Loucy (cell line): ENCODE data around the gene RFC1.

Experiments used
- H2AFZ ChIP-seq: fragments of 200-600 bp; sonication (generic); 2 replicates; pipeline ENCODE4 v1.6.0; 2016; ENCODE audit warnings: antibody characterized with exemption, mild to moderate bottlenecking, low read length, moderate library complexity
- H3F3A ChIP-seq: fragments of 200-600 bp; 2 replicates; pipeline ENCODE4 v1.6.0; 2016; ENCODE audit warnings: antibody characterized with exemption, low read depth, mild to moderate bottlenecking
- H3K27me3 ChIP-seq: fragments of 200-600 bp; sonication (generic); 2 replicates; pipeline ENCODE4 v1.6.1; 2014; ENCODE audit warnings: low read length, mild to moderate bottlenecking; ENCODE audit not compliant: insufficient read depth, poor library complexity, severe bottlenecking
- H3K36me3 ChIP-seq: fragments of 200-600 bp; sonication (generic); 2 replicates; pipeline ENCODE4 v1.6.1; 2016; ENCODE audit warnings: low read length; ENCODE audit not compliant: insufficient read depth
- H3K4me1 ChIP-seq: fragments of 200-600 bp; sonication (generic); 2 replicates; pipeline ENCODE4 v1.5.1; 2014; ENCODE audit warnings: low read length, mild to moderate bottlenecking; ENCODE audit not compliant: insufficient read depth, poor library complexity, severe bottlenecking
- H3K4me2 ChIP-seq: fragments of 200-600 bp; sonication (generic); 2 replicates; pipeline ENCODE4 v1.6.0; 2014; ENCODE audit warnings: antibody characterized with exemption, low read length, low read depth, mild to moderate bottlenecking; ENCODE audit not compliant: poor library complexity, severe bottlenecking
- H3K4me3 ChIP-seq: fragments of 200-600 bp; sonication (generic); 2 replicates; pipeline ENCODE4 v1.5.1; 2014; ENCODE audit warnings: low read length, mild to moderate bottlenecking, mixed read lengths; ENCODE audit not compliant: poor library complexity, severe bottlenecking
- H3K79me2 ChIP-seq: fragments of 200-600 bp; sonication (generic); 2 replicates; pipeline ENCODE4 v1.6.1; 2014; ENCODE audit warnings: low read length; ENCODE audit not compliant: insufficient read depth
- H3K9ac ChIP-seq: fragments of 200-600 bp; sonication (generic); 2 replicates; pipeline ENCODE4 v1.6.0; 2014; ENCODE audit warnings: mild to moderate bottlenecking, low read depth, low read length, moderate library complexity; ENCODE audit not compliant: poor library complexity, severe bottlenecking
- H3K9me2 ChIP-seq: fragments of 200-600 bp; sonication (generic); replicated peaks from 2 replicates; pipeline ENCODE4 v1.6.1; 2016; ENCODE audit warnings: low read depth, low read length, mixed read lengths
- H3K9me3 ChIP-seq: fragments of 200-600 bp; sonication (generic); 2 replicates; pipeline ENCODE4 v1.6.1; 2014; ENCODE audit warnings: mild to moderate bottlenecking, antibody characterized with exemption, low read length, low read depth; ENCODE audit not compliant: insufficient read depth
- H4K20me1 ChIP-seq: fragments of 200-600 bp; sonication (generic); 2 replicates; pipeline ENCODE4 v1.6.0; 2014; ENCODE audit warnings: antibody characterized with exemption, low read length, mild to moderate bottlenecking; ENCODE audit not compliant: insufficient read depth, poor library complexity, severe bottlenecking
- EZH2phosphoT487 ChIP-seq: fragments of 200-600 bp; IDR thresholded peaks from 2 replicates; pipeline ENCODE4 v1.6.1; 2018; ENCODE audit warnings: antibody characterized with exemption, mild to moderate bottlenecking, moderate library complexity, borderline replicate concordance
- TF ChIP-seq, protein P1 (sequence below): fragments of 200-600 bp; sonication (generic); conservative IDR thresholded peaks from 2 replicates; pipeline ENCODE4 v1.5.1; 2014; ENCODE audit warnings: mild to moderate bottlenecking, antibody characterized with exemption, low read length

RFC1 gene

DNA sequence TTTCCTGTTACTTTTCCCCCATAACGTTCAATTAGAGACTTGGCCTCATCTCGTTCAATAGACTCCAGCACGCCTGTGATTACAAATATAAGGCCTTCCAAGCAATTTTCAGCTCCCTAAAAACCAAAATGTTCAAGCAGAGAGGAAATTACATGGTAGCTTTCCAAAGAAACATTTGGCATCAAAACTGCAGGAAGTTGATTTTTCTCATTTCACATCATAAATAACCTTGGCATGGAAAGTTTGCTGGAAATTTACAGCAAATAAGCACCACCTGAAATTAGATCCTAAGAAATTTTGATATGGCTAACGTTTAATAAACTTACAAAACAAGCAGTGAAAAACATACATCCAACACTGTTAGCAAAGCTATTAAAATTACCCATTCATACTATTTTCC is 53.3 kb downstream of the RFC1 start:
- Histone ChIP-seq H4K20me1 (peaks cover 4% of the 10 kb centered on the region), H3K36me3 (peaks cover 95% of the 10 kb centered on the region), H3K27me3 (no peaks in the 10 kb centered on the region), H3K4me2 (no peak overlapping the region), H2AFZ (no peak overlapping the region), H3K9ac (no peak overlapping the region), H3K9me2 (no peaks in the 10 kb centered on the region), H3K4me1 (no peaks in the 10 kb centered on the region), H3K9me3 (no peaks in the 10 kb centered on the region), H3F3A (no peaks in the 10 kb centered on the region), H3K4me3 (no peak overlapping the region), H3K79me2 (no peaks in the 10 kb centered on the region)
- no peak for TF ChIP-seq EZH2phosphoT487
- TF ChIP-seq, protein P1, sequence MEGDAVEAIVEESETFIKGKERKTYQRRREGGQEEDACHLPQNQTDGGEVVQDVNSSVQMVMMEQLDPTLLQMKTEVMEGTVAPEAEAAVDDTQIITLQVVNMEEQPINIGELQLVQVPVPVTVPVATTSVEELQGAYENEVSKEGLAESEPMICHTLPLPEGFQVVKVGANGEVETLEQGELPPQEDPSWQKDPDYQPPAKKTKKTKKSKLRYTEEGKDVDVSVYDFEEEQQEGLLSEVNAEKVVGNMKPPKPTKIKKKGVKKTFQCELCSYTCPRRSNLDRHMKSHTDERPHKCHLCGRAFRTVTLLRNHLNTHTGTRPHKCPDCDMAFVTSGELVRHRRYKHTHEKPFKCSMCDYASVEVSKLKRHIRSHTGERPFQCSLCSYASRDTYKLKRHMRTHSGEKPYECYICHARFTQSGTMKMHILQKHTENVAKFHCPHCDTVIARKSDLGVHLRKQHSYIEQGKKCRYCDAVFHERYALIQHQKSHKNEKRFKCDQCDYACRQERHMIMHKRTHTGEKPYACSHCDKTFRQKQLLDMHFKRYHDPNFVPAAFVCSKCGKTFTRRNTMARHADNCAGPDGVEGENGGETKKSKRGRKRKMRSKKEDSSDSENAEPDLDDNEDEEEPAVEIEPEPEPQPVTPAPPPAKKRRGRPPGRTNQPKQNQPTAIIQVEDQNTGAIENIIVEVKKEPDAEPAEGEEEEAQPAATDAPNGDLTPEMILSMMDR, result no peak

DNA sequence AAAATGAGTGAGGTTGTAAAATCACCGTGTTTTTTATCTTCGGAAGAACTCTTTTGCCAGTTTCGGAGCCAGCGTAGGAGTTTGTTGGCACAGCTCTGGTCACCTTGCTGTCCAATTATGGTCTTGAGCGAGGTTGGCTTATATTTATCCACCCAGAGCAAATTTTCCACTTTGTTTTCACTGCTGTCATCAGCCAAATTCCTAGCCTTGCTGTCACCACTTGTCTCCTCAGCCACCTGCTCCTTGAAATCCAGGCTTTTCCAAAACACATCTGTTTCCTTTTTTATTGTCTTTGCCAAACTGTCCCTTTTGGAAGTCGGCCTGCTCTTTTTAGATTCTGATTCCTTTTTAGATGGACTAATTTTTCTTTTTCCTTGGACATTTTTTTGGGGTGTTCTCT is 57.6 kb downstream of the RFC1 start:
- Histone ChIP-seq H3K9ac (no peak overlapping the region), H3F3A (no peaks in the 10 kb centered on the region), H3K79me2 (no peaks in the 10 kb centered on the region), H3K36me3 (peaks cover 81% of the 10 kb centered on the region; the same call in 1 of the 2 replicates), H3K4me1 (peaks cover 7% of the 10 kb centered on the region), H3K27me3 (no peaks in the 10 kb centered on the region), H3K9me2 (no peaks in the 10 kb centered on the region), H3K4me2 (no peak overlapping the region), H3K9me3 (no peaks in the 10 kb centered on the region), H4K20me1 (peaks cover 4% of the 10 kb centered on the region), H2AFZ (no peak overlapping the region), H3K4me3 (no peak overlapping the region)
- TF ChIP-seq, protein P1, result no peak
- no peak for TF ChIP-seq EZH2phosphoT487

DNA sequence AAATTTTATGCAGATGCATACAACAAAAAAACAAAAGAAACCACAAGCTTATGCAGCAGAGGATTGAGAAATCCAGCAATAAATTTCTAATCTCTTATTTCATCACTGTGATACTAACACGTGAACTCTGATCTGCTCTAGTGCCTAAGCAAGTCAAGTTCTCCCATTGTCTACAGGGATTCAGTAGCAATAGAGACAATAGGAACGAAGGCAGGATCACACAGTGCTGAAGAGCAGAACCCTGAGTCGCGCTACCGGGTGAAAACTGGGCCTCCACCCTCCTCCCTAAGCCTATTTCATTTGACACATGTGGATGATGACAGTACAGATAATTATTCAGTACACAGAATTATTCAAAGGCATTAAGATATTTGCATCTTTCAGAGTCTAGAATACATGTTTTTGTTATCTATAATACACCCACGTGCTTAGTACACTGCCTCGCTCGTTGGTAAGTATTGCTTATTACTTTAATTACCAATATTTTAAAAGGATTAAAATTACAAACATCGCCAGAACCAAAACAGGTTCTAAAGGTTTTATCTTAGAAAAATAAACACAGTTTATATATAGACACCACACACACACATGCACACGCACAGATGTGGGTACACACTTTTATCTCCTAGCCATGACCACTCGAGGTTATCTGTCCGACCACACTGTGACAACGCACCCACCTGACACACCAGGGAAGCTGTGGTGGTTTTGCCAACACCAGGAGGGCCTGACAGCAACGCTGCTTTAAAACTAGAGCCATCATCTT is 60.1 kb downstream of the RFC1 start:
- H3K79me2 ChIP-seq, result no peaks in the 10 kb centered on the region
- no peak overlapping the region for H2AFZ ChIP-seq
- no peaks in the 10 kb centered on the region for H3K9me3 ChIP-seq
- peaks cover 7% of the 10 kb centered on the region for H3K4me1 ChIP-seq
- H3K9me2 ChIP-seq, result no peaks in the 10 kb centered on the region
- TF ChIP-seq, protein P1, result no peak
- no peak for TF ChIP-seq EZH2phosphoT487
- no peak overlapping the region for H3K4me2 ChIP-seq
- H3F3A ChIP-seq, result no peaks in the 10 kb centered on the region
- no peaks in the 10 kb centered on the region for H4K20me1 ChIP-seq
- no peaks in the 10 kb centered on the region for H3K27me3 ChIP-seq
- H3K4me3 ChIP-seq, result no peak overlapping the region
- peaks cover 79% of the 10 kb centered on the region for H3K36me3 ChIP-seq
- H3K9ac ChIP-seq, result no peak overlapping the region
